ENCODE results near the gene DMGDH. TPM values are rescaled to one million over a fixed set of nuclear protein-coding genes. Genes with fewer than 3 reads are reported as not detected.
A peak's percentile ranks its signal among the peaks of the same experiment; 100 is the strongest.

DMGDH gene
- total and polyA plus RNA-seq, 2 of the 4 experiments (the other 2 are of a cell fraction), result 0.18 TPM; not detected in 1

GRCh38 chr5:78985116-78985724 lies 84.3 kb downstream of the DMGDH start, which contains the start of gene ARSB:
ARSB (minus strand) TSS chr5:78985310; CDS start chr5:78985248, 62 bp downstream.
- no peaks in the 10 kb centered on the region for H3K9me3 ChIP-seq (ENCODE audit: control insufficient read depth, insufficient read depth, low read length)
- H2AK5ac ChIP-seq (ENCODE audit: low read depth, low read length), result peak within 1 kb of the TSS; percentile 48; the same call in 1 of the 2 replicates
- H3K79me1 ChIP-seq (ENCODE audit: low read depth in 1 of 2, low read length in 2 of 2), result peaks cover 10 to 37% of the 10 kb centered on the region in 2 experiments
- H3K18ac ChIP-seq (ENCODE audit: low read depth, low read length), result peak within 1 kb of the TSS; percentile 22; the same call in 1 of the 2 replicates
- peak within 1 kb of the TSS; percentile 93 for H3K14ac ChIP-seq (replicated peaks; ENCODE audit: low read depth, low read length)
- peaks cover 7% of the 10 kb centered on the region for H3K9me1 ChIP-seq (ENCODE audit: insufficient read depth, low read length)
- no peaks in the 10 kb centered on the region for H3K36me3 ChIP-seq (ENCODE audit: control insufficient read depth, insufficient read depth, low read length)
- peak within 1 kb of the TSS; percentile 94 for H2AK9ac ChIP-seq (replicated peaks; ENCODE audit: low read depth, low read length, poor library complexity)
- H2AFZ ChIP-seq (replicated peaks; ENCODE audit: low read length, poor library complexity), result peak within 1 kb of the TSS; percentile 96
- H4K91ac ChIP-seq (ENCODE audit: insufficient read depth, low read depth, low read length), result peak within 1 kb of the TSS; percentile 62
- DNase-seq (peak; percentile 27), ATAC-seq (ENCODE audit: low read depth) (peak; percentile 55)
- H3K4me1 ChIP-seq (ENCODE audit: control insufficient read depth, insufficient read depth, low read length), result peaks cover 7% of the 10 kb centered on the region
- peak within 1 kb of the TSS; percentile 37 for H4K5ac ChIP-seq (ENCODE audit: low read depth, low read length)
- peak within 1 kb of the TSS; percentile 79 for H3K9ac ChIP-seq (ENCODE audit: low read depth, low read length)
- 0% methylated on average over 33 of the region's 57 CpGs; no CpG with 5 or more reads in 1 of the 2 experiments for WGBS, 2 experiments (ENCODE audit: extremely low coverage in 2 of 2, insufficient read length in 1 of 2)
- peak within 1 kb of the TSS; percentile 96 for H3K4me2 ChIP-seq (ENCODE audit: low read depth, low read length)
- H2BK20ac ChIP-seq (ENCODE audit: low read depth, low read length), result peak within 1 kb of the TSS; percentile 41; the same call in 1 of the 2 replicates
- peak within 1 kb of the TSS; percentile 65 for H2BK15ac ChIP-seq (ENCODE audit: low read depth, low read length)
- ChIA-PET POLR2A (ENCODE audit: unreplicated experiment) (interaction anchor here (0.6 kb wide), 1 partner anchor 12 kb away, joined by 3 read pairs; no protein-coding TSS in a partner anchor), CTCF (interaction anchor here (0.7 to 1.4 kb wide), 5 partner anchors 11 to 86 kb away, joined by 3 to 9 read pairs (median 5); no protein-coding TSS in a partner anchor)
- H3K27ac ChIP-seq (ENCODE audit: insufficient read depth, low read length), result peak within 1 kb of the TSS; percentile 85
- H2BK120ac ChIP-seq (ENCODE audit: low read depth, low read length), result peak within 1 kb of the TSS; percentile 88
- H4K8ac ChIP-seq (ENCODE audit: low read depth in 2 of 2, low read length in 2 of 2), result peak within 1 kb of the TSS; percentile 72 to 94
- peak within 1 kb of the TSS; percentile 40 for H2BK5ac ChIP-seq (ENCODE audit: low read depth, low read length, poor library complexity, severe bottlenecking)
- peak within 1 kb of the TSS; percentile 77 for H3K23ac ChIP-seq (ENCODE audit: low read depth, low read length)
- in situ Hi-C loops (cut with MboI; ENCODE audit: low sequenced_read_pairs) (no loop called here), intact Hi-C loops (cut with micrococcal nuclease) (loop anchor here (10.0 kb wide), 1 partner anchor 1680 kb away; no protein-coding TSS in a partner anchor), dilution Hi-C loops (cut with HindIII; ENCODE audit: low sequenced_read_pairs, unreplicated experiment) (no loop called here)
- no peaks in the 10 kb centered on the region for H3K27me3 ChIP-seq (ENCODE audit: control insufficient read depth, insufficient read depth, low read length)
- no peaks in the 10 kb centered on the region for H4K20me1 ChIP-seq (ENCODE audit: insufficient read depth, low read length)
- peak within 1 kb of the TSS; percentile 80 for H3K4ac ChIP-seq (ENCODE audit: low read depth, low read length)
- TSS peak; percentile 92 for BruUV-seq (replicated peaks)
- peak within 1 kb of the TSS; percentile 72 for H3K4me3 ChIP-seq (ENCODE audit: insufficient read depth, low read depth, low read length)
- peak within 1 kb of the TSS; percentile 67 for H3K56ac ChIP-seq (ENCODE audit: extremely low read depth, insufficient read depth, low read length)
- TF ChIP-seq MAZ (IDR thresholded peaks at IDR 0.05; ENCODE audit: borderline replicate concordance, low read depth, low read length), result no peak
- TF ChIP-seq BHLHE40 (IDR thresholded peaks at IDR 0.05; ENCODE audit: low read depth, low read length), result no peak
- no peak for TF ChIP-seq MXI1 (IDR thresholded peaks at IDR 0.05; ENCODE audit: borderline replicate concordance, low read depth, low read length)
- no peak for TF ChIP-seq SMC3 (IDR thresholded peaks at IDR 0.05; ENCODE audit: low read depth, low read length)
- no peak for TF ChIP-seq RFX5 (IDR thresholded peaks at IDR 0.05; ENCODE audit: low read depth, low read length)
- no peak for TF ChIP-seq POLR2A (IDR thresholded peaks at IDR 0.05; ENCODE audit: low read depth, low read length)
- no peak for TF ChIP-seq RAD21 (IDR thresholded peaks at IDR 0.05; ENCODE audit: low read length)
- TF ChIP-seq MAFK (IDR thresholded peaks at IDR 0.05; ENCODE audit: low read depth, low read length), result no peak
- TF ChIP-seq, protein P1, sequence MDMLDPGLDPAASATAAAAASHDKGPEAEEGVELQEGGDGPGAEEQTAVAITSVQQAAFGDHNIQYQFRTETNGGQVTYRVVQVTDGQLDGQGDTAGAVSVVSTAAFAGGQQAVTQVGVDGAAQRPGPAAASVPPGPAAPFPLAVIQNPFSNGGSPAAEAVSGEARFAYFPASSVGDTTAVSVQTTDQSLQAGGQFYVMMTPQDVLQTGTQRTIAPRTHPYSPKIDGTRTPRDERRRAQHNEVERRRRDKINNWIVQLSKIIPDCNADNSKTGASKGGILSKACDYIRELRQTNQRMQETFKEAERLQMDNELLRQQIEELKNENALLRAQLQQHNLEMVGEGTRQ (IDR thresholded peaks at IDR 0.05; ENCODE audit: low read depth, low read length), result no peak
- TF ChIP-seq CHD1 (IDR thresholded peaks at IDR 0.05; ENCODE audit: low read depth, low read length), result no peak
- no peak for TF ChIP-seq CTCF (conservative IDR thresholded peaks at IDR 0.05; ENCODE audit: low read depth, low read length)
- no peak for TF ChIP-seq RCOR1 (IDR thresholded peaks at IDR 0.05; ENCODE audit: insufficient replicate concordance, low read length)
- TF ChIP-seq FOS (IDR thresholded peaks at IDR 0.05; ENCODE audit: low read depth, low read length), result no peak
- TF ChIP-seq CEBPB (IDR thresholded peaks at IDR 0.05; ENCODE audit: low read depth, low read length), result no peak
- TF ChIP-seq, protein P2, sequence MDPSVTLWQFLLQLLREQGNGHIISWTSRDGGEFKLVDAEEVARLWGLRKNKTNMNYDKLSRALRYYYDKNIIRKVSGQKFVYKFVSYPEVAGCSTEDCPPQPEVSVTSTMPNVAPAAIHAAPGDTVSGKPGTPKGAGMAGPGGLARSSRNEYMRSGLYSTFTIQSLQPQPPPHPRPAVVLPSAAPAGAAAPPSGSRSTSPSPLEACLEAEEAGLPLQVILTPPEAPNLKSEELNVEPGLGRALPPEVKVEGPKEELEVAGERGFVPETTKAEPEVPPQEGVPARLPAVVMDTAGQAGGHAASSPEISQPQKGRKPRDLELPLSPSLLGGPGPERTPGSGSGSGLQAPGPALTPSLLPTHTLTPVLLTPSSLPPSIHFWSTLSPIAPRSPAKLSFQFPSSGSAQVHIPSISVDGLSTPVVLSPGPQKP (IDR thresholded peaks at IDR 0.05; ENCODE audit: borderline replicate concordance, low read depth, low read length), result no peak
